GM12878 (cell line): ENCODE data around the gene DLG1.

Experiments
- GABPA ChIP-seq: IDR thresholded peaks from 2 replicates; pipeline ENCODE4 v1.6.1; 2014; ENCODE audit warnings: antibody characterized with exemption, low read depth, mild to moderate bottlenecking, inconsistent platforms
- TF ChIP-seq, protein P1 (sequence below), 3 experiments: IDR thresholded peaks in 2 of 3; conservative IDR thresholded peaks in 1 of 3; 2 replicates each; pipeline ENCODE4 v1.5.1; 2011; ENCODE audit warnings: low read depth in 3 of 3, low read length in 3 of 3, mild to moderate bottlenecking in 3 of 3, control low read depth in 2 of 3, moderate library complexity in 2 of 3, inconsistent platforms in 1 of 3, mixed read lengths in 1 of 3; ENCODE audit not compliant: control insufficient read depth in 2 of 3, insufficient read depth in 1 of 3; ENCODE audit errors: extremely low read depth in 1 of 3

DNA sequence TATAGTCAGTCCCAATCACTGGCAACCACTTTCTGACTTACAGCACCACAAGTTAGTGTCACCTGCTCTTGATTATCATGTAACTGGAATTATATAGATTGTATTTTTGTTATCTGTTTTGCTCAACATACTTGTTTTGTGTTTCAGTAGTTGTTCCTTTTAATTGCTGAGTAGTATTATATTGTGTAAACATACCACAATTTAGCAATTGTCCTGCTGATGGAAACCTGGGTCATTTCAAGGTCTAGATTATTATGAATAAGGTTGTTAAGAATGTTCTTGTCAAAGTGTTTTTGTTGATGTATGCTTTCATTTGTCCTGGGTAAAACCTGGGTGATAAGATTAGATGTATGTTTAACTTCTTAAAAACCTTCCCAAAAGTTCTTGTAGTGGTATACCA is 186.7 kb downstream of the DLG1 start:
- TF ChIP-seq, protein P1, sequence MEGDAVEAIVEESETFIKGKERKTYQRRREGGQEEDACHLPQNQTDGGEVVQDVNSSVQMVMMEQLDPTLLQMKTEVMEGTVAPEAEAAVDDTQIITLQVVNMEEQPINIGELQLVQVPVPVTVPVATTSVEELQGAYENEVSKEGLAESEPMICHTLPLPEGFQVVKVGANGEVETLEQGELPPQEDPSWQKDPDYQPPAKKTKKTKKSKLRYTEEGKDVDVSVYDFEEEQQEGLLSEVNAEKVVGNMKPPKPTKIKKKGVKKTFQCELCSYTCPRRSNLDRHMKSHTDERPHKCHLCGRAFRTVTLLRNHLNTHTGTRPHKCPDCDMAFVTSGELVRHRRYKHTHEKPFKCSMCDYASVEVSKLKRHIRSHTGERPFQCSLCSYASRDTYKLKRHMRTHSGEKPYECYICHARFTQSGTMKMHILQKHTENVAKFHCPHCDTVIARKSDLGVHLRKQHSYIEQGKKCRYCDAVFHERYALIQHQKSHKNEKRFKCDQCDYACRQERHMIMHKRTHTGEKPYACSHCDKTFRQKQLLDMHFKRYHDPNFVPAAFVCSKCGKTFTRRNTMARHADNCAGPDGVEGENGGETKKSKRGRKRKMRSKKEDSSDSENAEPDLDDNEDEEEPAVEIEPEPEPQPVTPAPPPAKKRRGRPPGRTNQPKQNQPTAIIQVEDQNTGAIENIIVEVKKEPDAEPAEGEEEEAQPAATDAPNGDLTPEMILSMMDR (IDR thresholded peaks at IDR 0.05 in 2 of 3, conservative IDR thresholded peaks at IDR 0.05 in 1 of 3; ENCODE audit: control insufficient read depth in 2 of 3, extremely low read depth in 1 of 3, insufficient read depth in 1 of 3, low read depth in 3 of 3, low read length in 3 of 3) = no peak
- no peak for TF ChIP-seq GABPA
